NCI-H526 treated with DMSO at 0.1 percent for 48 hours (cell line): Measurements from ENCODE around the gene NUP210.
"Not testable (repeated sequence)": the region's sequence is repeated elsewhere in the genome, so short reads cannot be mapped to it uniquely, and the experiment has no call there.

ENCODE experiments used
- DNase-seq: peaks from one replicate; lab custom pipeline; 2025; lab: John Stamatoyannopoulos, UW

The NUP210 gene

DNA sequence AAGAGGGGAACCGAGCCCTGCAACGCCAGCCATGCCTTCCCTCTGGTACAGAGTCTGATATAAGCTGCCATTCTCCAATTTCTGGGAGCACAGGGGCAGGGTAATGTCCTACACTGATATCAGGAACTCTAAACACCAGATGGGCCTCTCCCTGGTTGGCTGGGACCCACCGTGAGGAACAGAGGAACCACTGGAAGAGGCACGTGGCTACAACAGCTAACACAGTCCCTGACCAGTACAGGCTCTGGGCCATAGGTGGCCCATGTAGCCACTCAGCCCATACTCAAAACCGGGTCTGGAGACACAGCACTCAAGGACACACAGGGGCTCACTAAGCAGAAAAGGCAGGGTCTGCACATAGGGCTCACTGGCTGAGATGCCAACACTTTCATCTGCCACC, 13.9 kb downstream of the NUP210 start:
- no peak for DNase-seq

DNA sequence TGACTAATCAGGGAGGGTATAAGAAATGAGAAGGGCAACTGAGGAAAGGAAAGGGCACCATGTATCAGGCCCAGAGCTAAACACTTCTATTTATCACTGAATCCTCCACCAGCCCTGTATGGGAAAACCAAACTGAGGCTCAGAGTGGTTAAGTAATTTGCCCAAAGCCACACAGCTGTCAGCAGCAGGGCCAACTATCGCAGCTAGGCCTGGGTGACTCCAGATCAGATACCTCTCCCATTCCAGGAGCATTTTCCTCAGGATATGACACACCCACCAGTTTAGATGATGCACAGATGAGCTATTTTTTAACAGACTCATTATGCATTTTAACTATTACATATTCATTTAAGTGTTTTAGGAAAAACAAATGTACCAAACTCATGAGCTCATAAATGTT, 14.5 kb downstream of the NUP210 start:
- DNase-seq: no peak

GRCh38 chr3:13404626-13405452, 15.3 kb downstream of the NUP210 start:
- DNase-seq: no peak

DNA sequence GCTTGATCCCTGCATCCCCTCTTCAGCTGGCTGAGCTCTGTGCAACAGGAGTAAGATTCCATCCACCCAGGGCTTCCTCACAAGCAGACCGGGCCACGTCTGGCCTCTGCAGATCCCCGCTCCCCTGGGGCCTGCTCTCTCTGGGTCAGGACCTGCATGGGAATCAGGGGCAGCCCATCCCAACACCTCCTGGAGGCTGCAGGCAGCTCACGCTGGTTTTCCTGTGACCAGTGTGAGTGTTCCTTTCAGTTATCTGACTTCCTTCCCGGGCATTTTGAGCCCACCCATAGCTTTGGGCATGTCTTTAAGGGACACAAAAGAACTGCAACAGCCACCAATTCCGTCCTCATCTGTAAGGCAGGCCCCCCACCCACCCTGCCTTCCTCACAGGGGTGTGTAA, 16.3 kb downstream of the NUP210 start:
- DNase-seq: no peak

DNA sequence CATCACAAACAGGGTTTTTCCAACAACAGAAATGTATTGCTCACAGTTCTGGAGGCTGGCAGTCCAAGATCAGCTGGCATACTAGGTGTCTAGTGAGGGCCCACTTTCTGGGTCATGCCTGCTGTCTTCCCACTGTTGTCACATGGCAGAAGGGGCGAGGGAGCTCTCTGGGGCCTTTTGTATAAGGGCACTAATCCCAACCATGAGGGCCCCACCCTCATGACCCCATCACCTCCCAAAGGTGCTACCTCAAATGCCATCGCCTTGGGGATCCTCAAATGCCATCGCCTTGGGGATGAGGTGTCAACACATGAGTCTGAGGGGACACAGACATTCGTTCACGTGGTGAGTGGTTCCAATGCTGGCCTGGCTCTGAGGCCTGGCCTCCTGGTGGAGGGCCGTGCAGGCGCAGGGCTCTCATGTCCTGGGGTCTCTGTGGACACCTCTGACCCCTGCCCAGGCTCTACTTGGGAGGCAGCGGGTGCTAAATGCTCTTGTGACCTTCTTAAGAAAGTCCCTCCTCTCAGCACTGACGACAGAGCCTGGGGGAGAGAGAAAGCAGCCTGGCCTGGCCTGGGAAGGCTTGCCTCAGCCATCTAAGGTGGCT, 16.8 kb downstream of the NUP210 start:
- DNase-seq: no peak

DNA sequence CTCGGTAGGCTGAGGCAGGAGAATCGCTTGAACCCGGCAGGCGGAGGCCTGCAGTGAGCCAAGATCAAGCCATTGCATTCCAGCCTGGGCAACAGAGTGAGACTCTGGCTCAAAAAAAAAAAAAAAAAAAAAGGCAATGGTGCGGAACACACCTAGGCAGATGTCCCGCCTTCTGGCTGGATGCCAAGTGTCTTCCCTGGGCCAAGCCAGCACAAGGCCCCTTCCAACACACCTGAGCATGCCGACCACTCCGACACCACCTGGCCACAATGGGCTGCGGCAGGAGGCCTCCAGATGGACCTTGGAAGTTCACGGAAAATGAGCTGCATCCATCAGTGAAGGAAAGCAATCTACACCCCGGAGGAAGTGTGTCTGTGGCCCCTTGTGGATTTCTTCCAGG, 19.0 kb downstream of the NUP210 start:
- DNase-seq: peak; percentile 6

GRCh38 chr3:13400114-13400673, 19.9 kb downstream of the NUP210 start:
- DNase-seq: no peak

DNA sequence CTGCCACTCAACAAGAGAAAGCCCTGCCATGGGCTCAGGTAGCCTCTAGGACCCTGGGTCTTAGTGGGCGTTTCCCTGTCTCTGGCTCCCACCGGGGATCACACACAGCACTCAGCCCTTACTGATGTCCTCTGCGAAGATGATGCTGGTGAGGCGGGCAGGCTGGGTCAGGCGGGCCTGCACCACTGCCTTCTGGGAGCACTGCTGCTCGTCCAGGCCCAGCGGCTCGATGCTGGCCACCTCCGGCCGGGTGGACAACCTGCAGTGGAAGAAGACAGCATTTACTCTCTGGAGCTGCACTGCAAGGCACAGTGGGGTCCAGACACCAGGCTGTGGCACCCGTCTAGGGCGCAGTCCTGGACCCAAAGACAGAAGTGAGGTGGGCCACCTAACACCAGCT, 20.5 kb downstream of the NUP210 start:
- no peak for DNase-seq

DNA sequence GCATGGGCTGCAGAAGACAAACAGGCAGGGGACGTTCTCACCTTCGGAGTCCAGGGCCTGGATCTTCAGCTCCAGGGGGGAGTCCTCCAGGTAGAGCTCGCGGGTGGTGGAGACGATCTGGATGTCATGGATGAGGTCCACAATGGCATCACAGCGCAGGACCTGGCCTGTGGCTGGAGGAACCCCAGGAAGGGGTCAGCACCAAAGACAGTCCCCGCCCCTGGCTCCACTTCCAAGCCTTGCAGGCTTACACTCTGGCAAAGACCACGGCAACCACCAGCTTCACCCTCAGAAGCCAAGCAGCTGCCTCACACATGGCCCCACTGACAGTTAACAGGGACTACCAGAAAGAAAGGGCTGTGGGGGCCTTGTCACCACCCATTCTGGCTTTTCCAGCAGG, 22.8 kb downstream of the NUP210 start:
- DNase-seq: no peak

- DNase-seq: no peak
These were observed 25.8 kb downstream of the NUP210 start for GRCh38 chr3:13394363-13394762.

- no peak for DNase-seq
These were observed 26.4 kb downstream of the NUP210 start for GRCh38 chr3:13393427-13394360.

DNA sequence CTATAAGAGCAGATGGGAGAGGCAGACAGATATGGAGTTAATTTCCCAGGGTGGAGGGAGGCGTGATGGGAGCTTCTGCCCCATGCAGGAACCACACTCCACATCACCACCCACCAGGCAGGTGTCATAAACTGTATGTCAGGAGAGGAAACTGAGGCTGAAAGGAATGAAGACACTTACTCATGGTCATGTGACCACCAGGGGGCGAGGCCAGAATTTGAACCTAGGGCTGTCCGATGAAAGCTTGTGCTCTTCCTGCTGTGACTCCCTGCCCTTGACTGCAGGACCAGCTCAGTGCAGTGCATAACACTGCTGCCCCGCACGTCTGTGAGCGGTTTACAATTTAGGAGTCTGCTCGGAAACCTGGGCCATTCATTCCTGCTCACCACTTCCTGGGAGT, 28.8 kb downstream of the NUP210 start:
- no peak for DNase-seq

DNA sequence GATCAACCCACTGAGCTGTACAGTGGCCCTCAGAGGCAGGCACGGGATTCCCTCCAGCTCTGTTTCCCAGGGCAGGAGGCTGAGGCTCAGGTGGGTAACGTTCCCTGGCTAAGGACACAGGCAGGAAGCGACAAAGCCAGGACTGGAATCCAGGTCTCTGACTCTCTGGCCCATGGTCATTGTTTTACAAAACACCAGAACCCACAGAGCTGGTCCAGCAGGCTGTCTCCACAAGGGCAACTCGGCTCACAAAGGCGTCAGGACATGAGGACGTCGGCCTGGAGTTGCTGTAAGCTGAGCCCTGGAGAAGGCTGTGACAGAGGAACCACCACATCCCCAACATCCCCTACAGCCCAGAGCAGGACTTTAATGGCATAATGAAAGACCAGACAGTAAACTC, 30.7 kb downstream of the NUP210 start:
- no peak for DNase-seq

GRCh38 chr3:13388816-13389215, 31.3 kb downstream of the NUP210 start:
- DNase-seq: no peak

GRCh38 chr3:13385373-13385965, 34.7 kb downstream of the NUP210 start:
- no peak for DNase-seq

- DNase-seq: no peak
These were observed 39.2 kb downstream of the NUP210 start for GRCh38 chr3:13380971-13381370.

GRCh38 chr3:13379201-13379830, 40.8 kb downstream of the NUP210 start:
- no peak for DNase-seq

GRCh38 chr3:13378155-13378554, 42.0 kb downstream of the NUP210 start:
- no peak for DNase-seq

- DNase-seq: not testable (repeated sequence)
These were observed 42.4 kb downstream of the NUP210 start for GRCh38 chr3:13377741-13378140.

- DNase-seq: no peak
These were observed 43.1 kb downstream of the NUP210 start for GRCh38 chr3:13377021-13377420.

- no peak for DNase-seq
These were observed 44.0 kb downstream of the NUP210 start for GRCh38 chr3:13376091-13376490.
